Astrocyte (in vitro differentiated cells and primary cell): ENCODE results near the gene ABCB8.

ENCODE experiments used
- CTCF ChIP-seq: IDR thresholded peaks from 2 replicates; pipeline ENCODE4 v1.5.1; 2011; ENCODE audit warnings: low read depth, mild to moderate bottlenecking, inconsistent platforms, low read length, moderate library complexity; ENCODE audit not compliant: insufficient read depth
- EZH2 ChIP-seq: IDR thresholded peaks from 2 replicates; pipeline ENCODE4 v1.6.1; 2012; ENCODE audit warnings: mild to moderate bottlenecking, low read length, inconsistent platforms; ENCODE audit not compliant: insufficient read depth

- TF ChIP-seq CTCF, result no peak
- TF ChIP-seq EZH2, result no peak
Measured at GRCh38 chr7:150990416-150991186, 37.6 kb upstream of the ABCB8 start, which contains the start of gene NOS3.
